ENCODE results near the gene FAM114A2. TPM values are rescaled to one million over a fixed set of nuclear protein-coding genes. Genes with fewer than 3 reads are reported as not detected.

The FAM114A2 gene
- total RNA-seq, 1 donor from 2014 or later, result 31.9 TPM

DNA sequence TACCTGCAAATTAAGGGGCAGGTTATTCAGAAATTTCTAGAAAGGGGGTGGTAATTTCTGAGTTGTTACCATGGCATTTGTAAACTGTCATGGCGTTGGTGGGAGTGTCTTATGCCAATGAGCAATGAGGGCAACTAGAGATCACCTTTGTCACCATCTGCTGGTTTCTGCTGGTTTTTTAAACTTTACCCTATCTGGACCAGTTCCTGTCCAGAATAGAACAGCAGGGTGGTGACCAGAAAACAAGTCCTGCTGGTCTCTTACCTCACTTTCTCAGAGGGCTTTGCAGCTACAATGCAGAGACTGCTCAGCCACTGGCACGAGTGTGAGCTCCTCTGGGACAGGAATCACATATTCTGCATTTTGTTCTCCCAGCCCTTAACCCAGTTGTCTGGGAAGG lies 51.4 kb downstream of the FAM114A2 start:
- DNase-seq (ENCODE audit: low read depth, low spot score), result no peak

DNA sequence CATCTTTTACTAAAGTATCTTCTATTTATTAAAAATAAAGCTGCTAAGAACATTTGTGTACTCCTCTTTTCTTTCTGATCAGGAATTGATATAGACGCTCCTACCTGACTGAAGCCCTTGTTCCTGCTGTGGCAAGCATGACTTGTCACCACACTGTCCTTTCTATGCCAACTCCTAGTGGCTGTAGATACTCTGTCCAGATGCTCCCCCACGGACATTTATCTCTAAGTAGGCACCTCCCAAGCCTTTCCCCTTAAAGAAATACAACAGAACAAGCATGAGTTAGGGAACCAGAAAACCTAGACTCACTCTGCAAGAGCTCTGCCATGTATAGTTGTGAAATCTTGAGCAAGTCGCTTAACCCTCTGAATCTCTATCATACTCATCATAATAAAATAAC lies 53.2 kb downstream of the FAM114A2 start:
- no peak for DNase-seq (ENCODE audit: low read depth, low spot score)

- DNase-seq (ENCODE audit: low read depth, low spot score), result no peak
Measured at GRCh38 chr5:153983885-153984284, 54.8 kb downstream of the FAM114A2 start.

- no peak for DNase-seq (ENCODE audit: low read depth, low spot score)
Measured at GRCh38 chr5:153981905-153982605, 56.7 kb downstream of the FAM114A2 start.

GRCh38 chr5:153979028-153979783 lies 59.5 kb downstream of the FAM114A2 start:
- no peak for DNase-seq (ENCODE audit: low read depth, low spot score)

- DNase-seq (ENCODE audit: low read depth, low spot score), result no peak
Measured at GRCh38 chr5:153974813-153975163, 63.9 kb downstream of the FAM114A2 start.

GRCh38 chr5:153974131-153974812 lies 64.4 kb downstream of the FAM114A2 start:
- no peak for DNase-seq (ENCODE audit: low read depth, low spot score)

- no peak for DNase-seq (ENCODE audit: low read depth, low spot score)
Measured at GRCh38 chr5:153972240-153972639, 66.5 kb downstream of the FAM114A2 start.

DNA sequence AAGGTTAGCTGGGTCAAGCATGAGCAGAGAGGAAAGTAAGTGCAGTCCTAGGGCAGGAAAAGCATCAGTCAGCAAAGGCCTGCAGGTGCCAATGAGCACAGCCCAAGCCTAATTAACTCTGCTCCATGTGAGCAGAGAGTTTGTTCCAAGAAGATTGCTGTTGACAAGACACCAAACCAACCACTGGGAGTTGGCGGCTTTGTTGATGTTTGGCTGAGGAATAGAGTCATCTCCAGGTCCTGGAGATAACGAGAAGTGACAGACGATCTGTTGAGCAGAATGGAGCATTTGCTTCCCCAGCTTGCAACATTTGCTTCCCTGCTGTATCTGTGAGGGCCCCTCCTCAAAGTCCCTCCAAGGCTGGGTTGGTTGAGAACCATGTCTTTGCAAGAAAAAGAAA lies 68.2 kb downstream of the FAM114A2 start:
- DNase-seq (ENCODE audit: low read depth, low spot score), result no peak

GRCh38 chr5:153969563-153969895 lies 69.2 kb downstream of the FAM114A2 start:
- no peak for DNase-seq (ENCODE audit: low read depth, low spot score)

DNA sequence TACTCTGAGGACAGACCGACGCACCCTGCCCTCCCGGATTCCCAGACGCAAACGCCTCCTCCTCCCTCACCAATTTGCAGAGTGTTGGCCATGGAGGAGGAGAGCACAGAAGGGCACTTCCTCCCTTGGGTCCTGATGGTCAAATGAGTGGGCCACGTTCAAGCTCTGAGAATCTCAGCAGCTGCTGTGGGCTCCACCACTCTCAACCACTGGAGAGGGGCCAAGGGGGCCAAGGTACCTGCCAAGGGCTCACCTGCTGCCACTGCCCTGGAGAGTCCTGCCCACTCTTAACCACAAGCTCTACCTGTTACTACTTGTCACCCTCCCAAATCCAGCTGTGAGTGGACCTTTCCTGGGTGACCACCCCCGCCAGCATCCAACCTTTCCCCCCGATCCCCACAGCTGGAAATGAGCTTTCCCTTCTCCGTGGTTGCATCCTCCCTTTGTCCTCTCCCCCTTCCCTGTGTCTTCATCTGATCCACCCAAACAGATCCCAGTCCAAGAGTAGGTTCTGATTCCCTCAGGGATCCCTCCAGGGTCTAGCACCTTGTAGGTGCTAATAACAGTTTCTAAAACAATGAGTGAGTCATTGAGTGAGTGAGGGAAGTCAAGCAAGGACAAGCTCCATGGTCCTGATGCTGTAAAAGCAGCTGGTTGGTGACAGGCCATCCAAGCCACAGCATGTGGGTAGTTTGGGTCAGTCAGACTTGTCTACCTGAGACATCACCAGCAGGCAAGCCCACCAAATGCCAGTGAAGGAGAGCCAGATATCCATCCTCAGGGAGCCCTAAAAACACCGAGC lies 69.7 kb downstream of the FAM114A2 start:
- DNase-seq (ENCODE audit: low read depth, low spot score), result no peak

DNA sequence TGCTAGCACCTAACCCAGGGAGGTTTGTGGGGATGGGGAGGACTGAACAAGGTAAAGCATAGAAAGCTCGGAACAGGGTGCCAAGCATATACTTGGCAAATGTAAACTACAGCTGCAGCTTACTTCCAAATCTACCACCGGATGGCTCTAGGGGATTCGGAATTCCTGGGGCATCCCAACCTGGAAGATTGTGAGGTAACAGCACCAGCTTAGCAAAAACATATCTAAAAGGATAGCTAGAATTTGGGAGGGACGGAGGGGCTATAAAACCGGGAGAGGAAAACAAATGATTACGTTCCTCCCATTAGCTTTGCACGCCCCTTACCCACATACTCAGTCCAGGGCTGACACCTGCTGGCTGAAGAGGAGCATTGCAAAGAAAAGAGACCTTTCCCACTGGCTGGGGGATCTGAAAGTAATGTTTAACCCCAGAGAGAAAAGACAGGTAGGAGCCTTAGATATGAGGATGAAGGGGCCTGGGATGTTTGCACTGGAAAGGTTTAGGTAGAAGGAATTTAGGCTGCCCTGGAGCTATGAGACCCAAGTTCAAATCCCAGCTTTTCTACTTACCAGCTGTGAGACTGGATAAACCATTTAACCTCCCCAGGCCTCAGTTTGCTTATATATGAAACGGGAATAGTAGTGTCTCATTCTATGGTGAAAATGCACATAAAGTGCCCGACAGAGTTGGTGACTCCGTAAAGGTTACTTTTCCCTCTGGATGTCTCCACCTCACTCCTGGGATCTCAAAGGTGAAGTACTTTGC lies 73.6 kb downstream of the FAM114A2 start:
- no peak for DNase-seq (ENCODE audit: low read depth, low spot score)

DNA sequence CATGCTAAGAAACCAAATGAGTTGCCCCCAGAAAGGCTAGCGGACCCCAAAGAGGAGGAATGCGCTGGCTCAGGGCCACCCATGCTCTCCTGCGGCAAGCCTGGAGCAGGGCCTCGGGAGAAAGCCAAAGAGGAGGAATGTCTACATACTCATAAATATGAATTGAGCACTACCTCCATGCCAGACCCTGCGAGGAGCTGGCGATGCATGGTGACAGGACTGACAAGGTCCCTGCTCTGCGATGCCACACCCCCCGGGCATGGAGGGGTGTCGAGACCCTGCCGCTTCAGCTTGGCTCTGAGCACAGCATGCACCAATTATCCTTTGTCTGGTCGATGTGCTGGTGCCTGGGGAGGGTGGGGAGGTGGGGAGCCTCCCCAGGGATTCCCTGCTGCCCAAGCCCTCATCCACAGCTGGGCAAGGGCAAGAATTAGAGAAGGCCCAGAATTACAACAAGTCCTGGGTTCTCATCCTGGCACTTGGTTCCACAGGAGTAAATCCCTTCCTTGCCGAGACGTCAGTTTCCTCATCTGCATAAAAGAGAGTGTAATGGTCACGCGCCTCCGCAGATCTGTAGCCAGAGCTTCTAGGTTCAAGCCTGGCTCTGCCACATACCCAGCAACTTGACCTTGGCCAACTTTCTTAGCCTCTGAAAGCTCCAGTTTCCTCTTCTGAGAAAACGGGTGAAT lies 74.4 kb downstream of the FAM114A2 start:
- no peak for DNase-seq (ENCODE audit: low read depth, low spot score)

DNA sequence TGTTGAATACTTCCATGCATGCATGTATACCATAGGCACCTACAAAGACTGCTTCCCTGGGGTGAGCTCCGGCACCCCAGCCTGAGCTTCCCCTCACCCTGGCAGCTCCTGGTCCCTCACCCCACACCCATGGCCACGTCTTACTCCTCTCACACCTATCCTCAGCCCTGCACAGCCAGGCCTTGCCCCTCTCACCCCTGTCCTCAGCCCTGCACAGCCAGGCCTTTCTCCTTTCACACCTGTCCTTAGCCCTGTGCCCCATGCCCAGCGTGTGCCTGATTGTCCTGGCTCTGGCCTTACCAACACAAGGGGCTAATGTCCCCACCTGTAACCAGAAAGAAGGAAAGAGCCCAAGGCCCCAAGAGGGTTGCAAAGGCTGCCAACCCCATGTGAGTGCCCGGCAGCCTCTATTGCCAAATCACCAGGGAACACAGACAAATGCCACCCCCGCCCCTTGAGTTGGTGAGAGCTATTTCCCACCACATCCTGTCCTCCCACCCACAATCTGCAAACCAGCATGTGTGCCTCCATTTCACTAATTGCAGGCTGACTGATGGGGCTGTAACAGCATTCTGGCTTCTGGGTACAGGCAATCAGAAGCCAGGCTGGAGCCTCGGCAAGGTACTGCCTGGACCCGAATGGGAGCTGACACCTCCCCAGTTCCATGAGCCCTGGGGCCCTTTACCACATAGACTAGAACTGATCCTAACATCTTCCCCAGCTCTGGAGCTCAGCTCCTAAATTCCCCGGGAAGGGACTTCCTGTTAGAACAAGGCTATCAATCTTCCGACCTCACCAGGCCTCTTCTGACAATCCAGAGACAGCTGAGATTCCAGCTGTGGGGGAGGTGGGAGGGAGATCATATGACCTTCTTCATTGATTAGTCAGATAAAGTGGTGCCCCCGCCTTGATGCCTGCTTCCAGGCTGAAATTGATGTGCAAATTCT lies 78.2 kb downstream of the FAM114A2 start:
- DNase-seq (ENCODE audit: low read depth, low spot score), result no peak

DNA sequence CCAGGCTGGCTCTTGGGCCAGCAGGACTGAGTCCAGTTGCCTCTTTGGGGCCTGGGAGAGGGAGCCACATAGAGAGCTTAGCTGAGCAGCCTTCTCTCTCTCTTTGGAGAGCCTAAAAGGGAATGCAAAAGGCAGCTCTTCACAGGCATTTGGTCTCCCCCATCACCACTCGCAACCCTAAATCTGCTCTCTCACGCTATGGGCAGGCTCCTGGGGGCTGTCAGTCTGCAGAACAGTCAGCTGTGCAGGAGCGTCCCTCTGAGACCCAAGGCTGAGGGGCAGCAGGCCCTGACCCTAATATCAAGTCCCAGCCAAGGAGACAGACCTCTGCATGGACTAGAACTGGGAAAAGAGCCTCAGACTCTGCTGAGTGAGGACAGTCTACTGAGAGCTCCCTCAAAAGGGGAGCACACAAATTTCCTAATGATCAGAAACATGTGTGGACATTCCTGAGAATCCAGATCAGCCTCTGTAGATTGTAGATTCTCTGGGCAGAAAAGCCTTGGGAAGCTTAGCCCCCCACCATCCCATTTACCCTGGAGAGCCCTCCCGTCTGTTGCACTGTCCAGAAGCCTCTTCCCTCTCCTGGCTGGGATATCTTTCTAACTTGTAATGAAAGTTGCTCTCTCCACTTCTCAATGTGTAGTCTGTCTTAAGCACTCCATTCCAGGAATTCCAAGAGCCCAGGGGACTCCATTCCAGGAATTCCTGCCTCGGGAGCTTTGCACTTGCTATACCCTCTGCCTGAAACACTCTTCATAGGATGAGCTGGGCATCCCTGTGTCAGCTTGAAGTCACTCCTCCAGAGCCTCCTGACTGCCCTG lies 79.4 kb downstream of the FAM114A2 start:
- DNase-seq (ENCODE audit: low read depth, low spot score), result no peak

- DNase-seq (ENCODE audit: low read depth, low spot score), result no peak
Measured at GRCh38 chr5:153957205-153957604, 81.5 kb downstream of the FAM114A2 start.

GRCh38 chr5:153953411-153953810 lies 85.3 kb downstream of the FAM114A2 start:
- no peak for DNase-seq (ENCODE audit: low read depth, low spot score)

DNA sequence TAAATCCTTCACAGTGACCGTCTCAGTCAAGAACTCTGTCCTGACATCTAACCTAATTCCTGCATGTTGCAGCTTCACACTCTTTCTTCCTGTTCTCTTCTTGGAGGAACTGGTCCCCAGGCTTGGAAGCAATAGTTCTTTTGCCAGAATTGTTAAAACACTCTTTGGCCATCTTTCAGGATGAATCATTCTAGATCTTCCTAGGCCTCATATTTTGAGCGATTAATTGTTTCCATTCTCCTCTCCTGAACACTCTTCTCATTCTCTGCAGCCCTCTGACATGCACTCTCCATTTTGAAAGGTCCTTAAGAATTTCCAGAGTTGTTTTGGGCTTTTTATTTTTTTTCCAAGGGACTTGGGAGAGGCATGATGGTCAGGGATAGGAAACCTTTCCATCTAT lies 85.8 kb downstream of the FAM114A2 start:
- DNase-seq (ENCODE audit: low read depth, low spot score), result no peak
